H1 (cell line): ENCODE data around the gene SURF2.
"Not testable (repeated sequence)": the region's sequence is repeated elsewhere in the genome, so short reads cannot be mapped to it uniquely, and the experiment has no call there.

Experiments used
- BRCA1 ChIP-seq: IDR thresholded peaks from 2 replicates; pipeline ENCODE4 v1.6.1; 2012; ENCODE audit warnings: low read depth, low read length, improper control_type of control experiment
- CTCF ChIP-seq, 3 experiments: IDR thresholded peaks; 1 replicate in 2 of 3; 2 replicates in 1 of 3; pipeline versions ENCODE4 v1.5.1 to v1.6.1; 2011; ENCODE audit warnings: low read length in 3 of 3, mild to moderate bottlenecking in 3 of 3, inconsistent platforms in 2 of 3, low read depth in 1 of 3, moderate library complexity in 1 of 3; ENCODE audit not compliant: insufficient read depth in 1 of 3; ENCODE audit errors: control extremely low read depth in 1 of 3
- EZH2 ChIP-seq: fragments of 200-600 bp; sonication (generic); IDR thresholded peaks from 2 replicates; pipeline ENCODE4 v1.7.1; 2012; ENCODE audit warnings: low read depth, mild to moderate bottlenecking, moderate library complexity, low read length, inconsistent platforms; ENCODE audit not compliant: severe bottlenecking
- NANOG ChIP-seq: IDR thresholded peaks from 2 replicates; pipeline ENCODE4 v1.6.1; 2011; ENCODE audit warnings: low read length, low read depth, mild to moderate bottlenecking, inconsistent platforms; ENCODE audit not compliant: insufficient read depth, poor library complexity, severe bottlenecking
- POLR2A ChIP-seq, 2 experiments: IDR thresholded peaks; 1 replicate in 1 of 2; 2 replicates in 1 of 2; pipeline ENCODE4 v1.6.1; 2011; ENCODE audit warnings: low read depth in 2 of 2, low read length in 2 of 2, mild to moderate bottlenecking in 2 of 2; ENCODE audit errors: control extremely low read depth in 1 of 2
- ZNF274 ChIP-seq: IDR thresholded peaks from 2 replicates; pipeline ENCODE4 v1.7.0; 2012; ENCODE audit warnings: low read length, borderline replicate concordance; ENCODE audit errors: extremely low read depth

GRCh38 chr9:133317551-133317950 is 38.8 kb upstream of the SURF2 start:
- TF ChIP-seq CTCF (IDR thresholded peaks at IDR 0.05; ENCODE audit: control extremely low read depth in 1 of 3, insufficient read depth in 1 of 3, low read depth in 1 of 3, low read length in 3 of 3); ZNF274; NANOG; POLR2A (IDR thresholded peaks at IDR 0.05; ENCODE audit: control extremely low read depth in 1 of 2, low read depth in 2 of 2, low read length in 2 of 2); BRCA1; EZH2: not testable (repeated sequence)
